Tibial nerve (tissue), 3 donors: Measurements from ENCODE around the gene MT1H.

Experiments used
- POLR2A ChIP-seq, 2 donors: fragments of 450-650 bp; IDR thresholded peaks; one replicate each; pipeline ENCODE4 v1.6.1; 2017; ENCODE audit warnings: antibody characterized with exemption in 2 of 2, mild to moderate bottlenecking in 2 of 2, moderate library complexity in 2 of 2
- TF ChIP-seq, protein P1 (sequence below), 5 experiments: fragments of 200-600 bp in 3 of 5; fragments of 450-650 bp in 2 of 5; sonication (generic) in 3 of 5; IDR thresholded peaks; one replicate each; pipeline ENCODE4 v1.5.1; 2016 to 2019; ENCODE audit warnings: antibody characterized with exemption in 5 of 5, mild to moderate bottlenecking in 3 of 5, moderate library complexity in 2 of 5

- TF ChIP-seq, protein P1, sequence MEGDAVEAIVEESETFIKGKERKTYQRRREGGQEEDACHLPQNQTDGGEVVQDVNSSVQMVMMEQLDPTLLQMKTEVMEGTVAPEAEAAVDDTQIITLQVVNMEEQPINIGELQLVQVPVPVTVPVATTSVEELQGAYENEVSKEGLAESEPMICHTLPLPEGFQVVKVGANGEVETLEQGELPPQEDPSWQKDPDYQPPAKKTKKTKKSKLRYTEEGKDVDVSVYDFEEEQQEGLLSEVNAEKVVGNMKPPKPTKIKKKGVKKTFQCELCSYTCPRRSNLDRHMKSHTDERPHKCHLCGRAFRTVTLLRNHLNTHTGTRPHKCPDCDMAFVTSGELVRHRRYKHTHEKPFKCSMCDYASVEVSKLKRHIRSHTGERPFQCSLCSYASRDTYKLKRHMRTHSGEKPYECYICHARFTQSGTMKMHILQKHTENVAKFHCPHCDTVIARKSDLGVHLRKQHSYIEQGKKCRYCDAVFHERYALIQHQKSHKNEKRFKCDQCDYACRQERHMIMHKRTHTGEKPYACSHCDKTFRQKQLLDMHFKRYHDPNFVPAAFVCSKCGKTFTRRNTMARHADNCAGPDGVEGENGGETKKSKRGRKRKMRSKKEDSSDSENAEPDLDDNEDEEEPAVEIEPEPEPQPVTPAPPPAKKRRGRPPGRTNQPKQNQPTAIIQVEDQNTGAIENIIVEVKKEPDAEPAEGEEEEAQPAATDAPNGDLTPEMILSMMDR (IDR thresholded peaks at IDR 0.05), result no peak
- no peak for TF ChIP-seq POLR2A (IDR thresholded peaks at IDR 0.05)
Observed at GRCh38 chr16:56711862-56712261, 42.2 kb downstream of the MT1H start.
